ENCODE data around the gene FCER1A.

The FCER1A gene

GRCh38 chr1:159282118-159282517 is 20.0 kb upstream of the FCER1A start:
- no peak for TF ChIP-seq CTCF (conservative IDR thresholded peaks at IDR 0.05; ENCODE audit: low read length)
- no peak for DNase-seq (ENCODE audit: low read depth)
- no peak overlapping the region for H3K4me3 ChIP-seq (ENCODE audit: low read length)

- no peak for DNase-seq (ENCODE audit: low read depth)
- no peak for TF ChIP-seq CTCF (conservative IDR thresholded peaks at IDR 0.05; ENCODE audit: low read length)
- H3K4me3 ChIP-seq (ENCODE audit: low read length): no peak overlapping the region
Measured at GRCh38 chr1:159289060-159289459, 13.1 kb upstream of the FCER1A start.

GRCh38 chr1:159291424-159291823 is 10.7 kb upstream of the FCER1A start:
- TF ChIP-seq CTCF (conservative IDR thresholded peaks at IDR 0.05; ENCODE audit: low read length): no peak
- no peak overlapping the region for H3K4me3 ChIP-seq (ENCODE audit: low read length)
- DNase-seq (ENCODE audit: low read depth): no peak

- no peak for DNase-seq (ENCODE audit: low read depth)
- H3K4me3 ChIP-seq (ENCODE audit: low read length): no peak overlapping the region
- TF ChIP-seq CTCF (conservative IDR thresholded peaks at IDR 0.05; ENCODE audit: low read length): no peak
Measured at GRCh38 chr1:159296706-159297375, 5.3 kb upstream of the FCER1A start.

GRCh38 chr1:159300146-159300545 is 2.0 kb upstream of the FCER1A start:
- no peak overlapping the region for H3K4me3 ChIP-seq (ENCODE audit: low read length)
- no peak for DNase-seq (ENCODE audit: low read depth)
- TF ChIP-seq CTCF (conservative IDR thresholded peaks at IDR 0.05; ENCODE audit: low read length): no peak

GRCh38 chr1:159307346-159308020 is 5.3 kb downstream of the FCER1A start:
- no peak for DNase-seq (ENCODE audit: low read depth)
- H3K4me3 ChIP-seq (ENCODE audit: low read length): no peak overlapping the region
- no peak for TF ChIP-seq CTCF (conservative IDR thresholded peaks at IDR 0.05; ENCODE audit: low read length)

GRCh38 chr1:159311679-159312078 is 9.5 kb downstream of the FCER1A start:
- no peak for TF ChIP-seq CTCF (conservative IDR thresholded peaks at IDR 0.05; ENCODE audit: low read length)
- DNase-seq (ENCODE audit: low read depth): no peak
- no peak overlapping the region for H3K4me3 ChIP-seq (ENCODE audit: low read length)

Data from AG10803 (cell line).